ENCODE measurements around the gene ARHGAP5.
"Not testable (repeated sequence)": the region's sequence is repeated elsewhere in the genome, so short reads cannot be mapped to it uniquely, and the experiment has no call there.

ARHGAP5 gene

DNA sequence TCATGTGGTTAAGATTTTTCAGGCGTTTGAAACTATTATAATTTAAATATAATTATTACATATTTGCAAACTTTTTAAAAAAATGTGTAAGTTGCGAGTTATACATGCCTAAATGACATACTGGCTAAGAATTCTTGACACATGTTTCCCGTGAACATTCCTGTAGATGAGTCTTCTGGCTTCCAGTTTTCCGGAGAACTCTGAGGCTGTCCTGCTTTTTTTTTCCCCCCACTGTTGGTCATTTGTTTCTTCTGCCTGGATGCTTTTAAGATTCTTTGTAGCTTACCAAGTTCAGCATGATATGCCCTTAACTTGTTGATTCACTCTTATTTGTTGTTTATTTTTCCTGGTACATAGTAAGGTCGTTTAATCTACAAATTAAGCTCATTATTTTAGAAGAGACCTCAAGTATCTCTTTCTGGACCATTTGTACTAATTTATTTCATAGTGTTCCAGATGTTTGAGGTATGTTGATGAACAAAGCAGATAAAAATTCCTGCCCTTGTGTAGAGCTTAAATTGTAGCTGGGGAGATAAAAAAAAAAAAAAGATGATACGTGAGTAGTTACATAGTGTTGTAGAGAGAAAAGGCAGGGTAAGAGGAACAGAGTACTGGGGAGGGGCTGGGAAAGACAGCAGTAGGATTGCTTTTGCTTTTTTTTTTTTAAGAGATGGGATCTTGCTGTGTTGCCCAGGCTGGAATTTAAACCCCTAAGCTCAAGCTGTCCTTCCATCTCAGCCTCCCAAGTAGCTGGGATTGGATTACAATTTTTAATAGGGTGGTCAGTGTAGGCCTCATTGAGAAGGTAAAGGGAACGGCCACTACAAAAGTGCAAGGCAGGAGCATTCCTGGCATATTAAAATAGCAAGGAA is 32.8 kb downstream of the ARHGAP5 start:
- no peak for DNase-seq (ENCODE audit: low spot score)

DNA sequence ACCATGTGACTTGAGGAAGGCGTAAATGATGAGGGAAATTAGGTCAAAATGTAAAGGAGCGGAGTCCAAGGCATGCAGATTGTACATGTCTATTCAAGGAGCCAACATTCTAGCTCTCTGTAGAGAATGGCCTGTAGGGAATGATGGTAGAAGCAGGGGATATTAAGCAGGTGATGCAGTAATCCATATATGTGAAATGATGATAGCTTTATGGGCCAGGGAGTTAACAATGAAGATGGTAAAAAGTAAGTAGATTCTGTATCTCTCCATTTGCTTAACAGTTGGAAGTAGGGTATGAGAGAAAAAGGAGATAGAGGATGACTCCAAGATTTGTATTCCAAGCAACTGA is 33.4 kb downstream of the ARHGAP5 start:
- DNase-seq (ENCODE audit: low spot score): no peak

DNA sequence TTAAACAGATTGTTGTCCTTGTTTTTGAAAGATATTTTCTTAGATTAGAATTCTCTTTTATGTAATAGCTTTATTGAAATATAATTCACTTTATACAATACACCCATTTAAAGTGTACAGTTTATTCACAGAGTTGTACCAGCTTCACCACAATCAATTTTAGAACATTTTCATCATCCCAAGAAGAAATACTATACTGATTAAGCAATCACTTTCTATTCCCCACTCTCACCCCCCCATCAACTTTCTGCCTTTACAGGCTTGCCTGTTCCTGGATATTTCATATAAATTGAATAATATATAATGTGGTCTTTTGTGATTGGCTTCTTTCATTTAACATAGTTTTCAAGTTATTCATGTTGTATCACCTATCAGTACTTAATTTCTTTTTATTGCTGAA is 44.4 kb downstream of the ARHGAP5 start:
- no peak for DNase-seq (ENCODE audit: low spot score)

DNA sequence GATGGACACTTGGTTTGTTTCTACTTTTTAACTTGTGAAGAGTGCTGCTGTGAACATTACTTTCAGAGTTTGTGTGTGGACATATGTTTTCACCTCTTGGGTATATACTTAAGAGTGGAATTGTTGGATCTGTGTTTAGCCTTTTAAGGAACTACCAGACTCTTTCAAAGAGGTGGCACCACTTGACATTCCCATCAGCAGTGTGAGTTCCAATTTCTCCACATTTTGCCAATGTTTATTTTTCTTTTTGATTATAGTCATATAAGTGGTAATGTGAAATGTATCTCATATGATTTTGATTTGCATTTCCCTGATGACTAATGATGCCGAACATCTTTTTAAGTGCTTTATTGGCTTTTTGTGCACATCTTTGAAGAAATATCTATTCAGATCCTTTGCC is 44.8 kb downstream of the ARHGAP5 start:
- no peak for DNase-seq (ENCODE audit: low spot score)

DNA sequence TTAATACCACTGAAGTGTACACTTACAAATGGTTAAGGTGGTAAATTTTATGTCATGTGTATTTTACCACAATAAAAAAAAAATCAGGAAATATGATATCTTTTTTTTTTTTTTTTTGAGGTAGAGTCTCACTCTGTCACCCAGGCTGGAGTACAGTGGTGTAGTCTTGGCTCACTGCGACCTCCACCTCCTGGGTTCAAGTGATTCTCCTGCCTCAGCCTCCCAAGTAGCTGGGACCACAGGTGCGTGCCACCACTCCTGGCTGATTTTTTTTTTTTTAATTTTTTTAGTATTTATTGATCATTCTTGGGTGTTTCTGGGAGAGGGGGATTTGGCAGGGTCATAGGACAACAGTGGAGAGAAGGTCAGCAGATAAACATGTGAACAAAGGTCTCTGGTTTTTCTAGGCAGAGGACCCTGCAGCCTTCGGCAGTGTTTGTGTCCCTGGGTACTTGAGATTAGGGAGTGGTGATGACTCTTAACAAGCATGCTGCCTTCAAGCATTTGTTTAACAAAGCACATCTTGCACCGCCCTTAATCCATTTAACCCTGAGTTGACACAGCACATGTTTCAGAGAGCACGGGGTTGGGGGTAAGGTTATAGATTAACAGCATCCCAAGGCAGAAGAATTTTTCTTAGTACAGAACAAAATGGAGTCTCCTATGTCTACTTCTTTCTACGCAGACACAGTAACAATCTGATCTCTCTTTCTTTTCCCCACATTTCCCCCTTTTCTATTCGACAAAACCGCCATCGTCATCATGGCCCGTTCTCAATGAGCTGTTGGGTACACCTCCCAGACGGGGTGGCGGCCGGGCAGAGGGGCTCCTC is 50.0 kb downstream of the ARHGAP5 start:
- DNase-seq (ENCODE audit: low spot score): not testable (repeated sequence)

DNA sequence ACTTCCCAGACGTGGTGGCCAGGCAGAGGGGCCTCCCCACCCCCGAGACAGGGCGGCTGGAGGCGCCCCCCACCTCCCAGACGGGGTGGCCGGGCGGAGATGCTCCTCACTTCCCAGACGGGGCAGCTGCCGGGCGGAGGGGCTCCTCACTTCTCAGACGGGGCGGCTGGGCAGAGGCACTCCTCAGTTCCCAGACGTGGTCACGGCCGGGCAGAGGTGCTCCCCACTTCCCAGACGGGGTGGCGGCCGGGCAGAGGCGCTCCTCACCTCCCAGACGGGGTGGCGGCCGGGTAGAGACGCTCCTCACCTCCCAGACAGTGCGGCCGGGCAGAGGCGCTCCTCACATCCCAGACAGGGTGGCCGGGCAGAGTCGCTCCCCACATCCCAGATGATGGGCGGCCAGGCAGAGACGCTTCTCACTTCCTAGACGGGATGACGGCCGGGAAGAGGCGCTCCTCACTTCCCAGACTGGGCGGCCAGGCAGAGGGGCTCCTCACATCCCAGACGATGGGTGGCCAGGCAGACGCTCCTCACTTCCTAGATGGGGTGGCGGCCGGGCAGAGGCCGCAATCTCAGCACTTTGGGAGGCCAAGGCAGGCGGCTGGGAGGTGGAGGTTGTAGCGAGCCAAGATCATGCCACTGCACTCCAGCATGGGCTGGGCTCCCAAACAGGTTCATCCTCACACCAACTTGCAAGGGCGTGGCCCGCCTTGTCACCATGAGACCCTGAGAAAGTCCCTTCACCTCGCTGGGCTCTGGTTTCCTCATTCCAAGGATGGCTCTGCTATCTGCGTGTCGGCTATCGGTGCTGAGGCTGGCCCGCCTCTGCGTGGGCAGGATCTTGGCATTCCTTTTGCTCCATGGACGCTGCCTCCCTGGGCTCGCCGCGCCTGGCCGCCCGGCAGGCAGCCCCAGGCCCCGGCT is 50.9 kb downstream of the ARHGAP5 start:
- DNase-seq (ENCODE audit: low spot score): not testable (repeated sequence)

DNA sequence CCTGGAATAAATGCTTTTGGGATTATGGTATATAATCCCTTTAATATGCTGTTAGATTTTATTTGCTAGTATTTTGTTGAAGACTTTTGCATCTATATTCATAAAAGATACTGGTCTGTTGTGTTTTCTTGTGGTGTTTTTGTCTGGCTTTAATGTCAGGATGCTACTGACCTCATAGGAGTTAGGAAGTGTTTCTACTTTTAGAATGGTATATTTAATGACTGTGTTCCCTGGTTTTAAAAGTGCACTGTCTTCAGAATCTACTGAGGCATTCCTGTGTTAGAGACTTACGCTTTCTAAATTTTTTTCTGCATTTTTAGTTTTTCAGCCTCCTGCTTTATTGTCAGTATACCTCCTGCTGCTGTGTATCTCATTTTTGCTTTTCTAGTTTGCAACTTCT is 51.6 kb downstream of the ARHGAP5 start:
- DNase-seq (ENCODE audit: low spot score): no peak

DNA sequence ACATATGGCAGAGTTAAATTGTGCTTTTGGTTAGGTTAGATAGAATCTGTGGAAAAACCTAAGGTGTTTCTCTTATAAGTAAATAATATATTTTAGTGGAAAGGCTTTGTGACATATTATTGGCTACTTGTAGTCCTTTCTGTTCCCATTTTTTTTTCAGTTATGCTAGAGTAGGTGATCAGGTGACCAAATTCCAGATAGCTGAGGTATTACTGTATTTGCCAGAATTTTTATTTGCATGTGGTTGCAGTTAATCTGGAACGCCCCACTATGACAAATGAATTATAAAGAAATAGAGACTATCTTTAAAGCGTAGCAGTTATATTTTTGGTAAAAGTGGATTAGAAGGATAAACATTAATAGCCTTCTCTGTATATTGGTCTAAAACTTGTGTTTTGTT is 52.0 kb downstream of the ARHGAP5 start:
- no peak for DNase-seq (ENCODE audit: low spot score)

DNA sequence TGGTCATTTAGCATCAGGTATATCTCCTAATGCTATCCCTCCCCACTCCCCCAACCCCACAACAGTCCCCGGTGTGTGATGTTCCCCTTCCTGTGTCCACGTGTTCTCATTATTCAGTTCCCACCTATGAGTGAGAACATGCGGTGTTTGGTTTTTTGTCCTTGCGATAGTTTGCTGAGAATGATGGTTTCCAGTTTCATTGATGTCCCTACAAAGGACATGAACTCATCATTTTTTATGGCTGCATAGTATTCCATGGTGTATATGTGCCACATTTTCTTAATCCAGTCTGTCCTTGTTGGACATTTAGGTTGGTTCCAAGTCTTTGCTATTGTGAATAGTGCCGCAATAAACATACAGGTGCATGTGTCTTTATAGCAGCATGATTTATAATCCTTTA is 54.6 kb downstream of the ARHGAP5 start:
- DNase-seq (ENCODE audit: low spot score): not testable (repeated sequence)

DNA sequence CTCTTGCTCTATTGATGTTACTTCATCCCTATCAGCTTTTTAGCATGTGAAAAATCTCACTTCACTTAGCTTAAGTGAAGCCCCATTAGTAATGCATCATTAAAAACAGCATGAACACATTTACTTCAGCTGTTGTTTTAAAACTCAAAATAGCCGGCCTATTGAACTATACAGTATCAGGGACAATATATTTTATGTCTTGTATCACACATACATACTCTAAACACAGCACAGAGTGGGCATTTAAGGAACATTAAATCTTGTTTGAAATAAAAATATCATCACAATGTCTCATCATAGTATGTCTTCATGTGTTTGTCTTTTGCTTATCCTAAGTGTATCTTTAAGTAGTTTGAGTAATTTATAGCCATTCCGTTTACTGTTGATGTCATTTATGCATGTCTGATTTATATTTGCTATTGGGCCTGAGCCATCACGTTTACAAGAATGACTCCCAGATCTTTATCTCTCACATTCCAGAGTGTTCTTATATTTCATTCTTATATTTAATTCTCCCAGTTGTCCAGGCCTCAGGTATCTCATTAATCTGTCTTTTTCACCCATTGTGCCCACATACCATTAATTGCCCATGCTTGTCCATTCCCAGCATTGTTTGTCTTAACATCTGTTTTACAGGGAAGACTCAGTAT is 57.5 kb downstream of the ARHGAP5 start:
- DNase-seq (ENCODE audit: low spot score): no peak

DNA sequence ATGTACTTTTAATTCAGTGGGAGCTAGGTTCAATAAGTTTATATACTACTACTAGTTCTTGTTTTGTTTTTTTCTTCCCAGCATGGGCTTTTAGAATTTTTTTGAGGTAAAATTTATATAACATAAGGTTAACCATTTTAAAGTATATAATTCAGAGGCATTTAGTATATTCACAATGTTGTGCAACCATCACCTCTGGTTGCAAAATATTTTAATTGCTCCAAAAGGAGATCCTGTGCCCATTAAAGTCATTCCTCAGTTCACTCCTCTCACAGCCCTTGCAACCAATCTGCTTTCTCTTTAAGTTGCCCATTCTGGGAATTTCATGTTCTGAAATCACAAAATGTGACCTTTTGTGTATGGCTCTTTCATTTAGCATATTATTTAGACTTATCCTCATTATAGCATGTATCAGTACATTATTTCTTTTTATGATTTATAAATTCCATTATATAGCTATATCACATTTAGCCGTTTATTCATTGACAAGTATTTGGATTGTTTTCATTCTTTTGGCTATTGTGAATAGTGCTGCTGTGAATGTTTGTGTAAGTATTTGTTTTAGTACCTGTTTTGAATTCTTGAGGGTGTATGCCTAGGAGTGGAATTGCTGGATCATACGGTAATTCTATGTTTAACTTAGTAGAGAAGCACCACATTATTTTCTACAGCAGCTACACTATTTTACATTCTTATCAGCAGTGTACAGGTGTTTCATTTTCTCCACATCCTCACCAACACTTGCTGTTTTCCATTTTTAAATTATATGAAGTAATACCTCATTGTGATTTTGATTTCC is 59.1 kb downstream of the ARHGAP5 start:
- DNase-seq (ENCODE audit: low spot score): no peak

DNA sequence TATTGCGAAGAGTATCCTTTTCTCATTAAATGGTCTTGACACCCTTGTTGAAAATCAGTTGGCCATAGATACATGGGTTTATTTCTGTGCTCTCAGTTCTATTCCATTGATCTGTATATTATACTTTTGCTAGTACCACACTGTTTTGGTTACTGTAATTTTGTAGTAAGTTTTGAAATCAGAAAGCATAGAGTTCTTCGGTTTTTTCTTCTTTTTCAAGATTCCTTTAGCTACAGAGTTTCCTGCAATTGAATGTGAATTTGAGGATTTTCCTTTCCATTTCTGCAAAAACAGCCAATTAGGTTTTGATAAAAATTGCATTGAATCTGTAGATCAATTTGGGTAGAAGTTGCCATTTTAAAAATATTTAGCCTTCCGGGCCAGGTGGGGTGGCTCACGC is 60.2 kb downstream of the ARHGAP5 start:
- DNase-seq (ENCODE audit: low spot score): no peak

DNA sequence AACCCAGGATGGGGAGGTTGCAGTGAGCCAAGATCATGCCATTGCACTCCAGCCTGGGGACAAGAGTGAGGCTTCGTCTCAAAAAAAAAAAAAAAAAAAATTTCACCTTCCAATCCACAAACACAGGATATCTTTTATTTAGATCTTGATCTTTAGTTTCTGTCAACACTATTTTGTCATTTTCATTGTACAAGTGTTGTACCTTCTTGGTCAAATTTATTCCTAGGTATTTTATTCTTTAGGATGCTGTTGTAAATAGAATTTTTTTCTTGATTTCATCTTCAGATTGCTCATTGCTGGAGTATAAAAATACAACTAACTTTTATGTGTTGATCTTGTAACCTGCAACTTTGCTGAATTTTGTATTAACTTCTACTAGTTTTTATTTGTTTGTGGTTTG is 60.8 kb downstream of the ARHGAP5 start:
- DNase-seq (ENCODE audit: low spot score): no peak

DNA sequence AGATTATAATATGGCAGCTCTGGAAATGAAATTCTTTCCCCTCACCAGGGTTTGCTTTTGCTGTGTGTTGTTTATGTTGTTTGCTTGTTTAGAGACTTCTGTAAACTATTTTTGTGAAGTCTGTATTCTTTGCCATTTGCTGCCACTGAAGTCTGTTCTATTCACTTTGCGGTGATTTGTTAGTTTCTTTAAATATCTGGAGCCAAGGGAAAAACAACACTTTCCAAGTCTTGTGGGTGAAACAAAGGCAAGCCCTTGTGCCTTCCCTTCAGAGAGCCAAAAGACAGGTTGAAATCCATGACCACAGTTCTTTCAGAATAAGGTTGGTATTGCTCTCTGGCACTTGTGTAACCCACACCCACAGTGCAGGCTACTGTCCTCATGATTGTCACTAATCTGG is 65.2 kb downstream of the ARHGAP5 start:
- no peak for DNase-seq (ENCODE audit: low spot score)

DNA sequence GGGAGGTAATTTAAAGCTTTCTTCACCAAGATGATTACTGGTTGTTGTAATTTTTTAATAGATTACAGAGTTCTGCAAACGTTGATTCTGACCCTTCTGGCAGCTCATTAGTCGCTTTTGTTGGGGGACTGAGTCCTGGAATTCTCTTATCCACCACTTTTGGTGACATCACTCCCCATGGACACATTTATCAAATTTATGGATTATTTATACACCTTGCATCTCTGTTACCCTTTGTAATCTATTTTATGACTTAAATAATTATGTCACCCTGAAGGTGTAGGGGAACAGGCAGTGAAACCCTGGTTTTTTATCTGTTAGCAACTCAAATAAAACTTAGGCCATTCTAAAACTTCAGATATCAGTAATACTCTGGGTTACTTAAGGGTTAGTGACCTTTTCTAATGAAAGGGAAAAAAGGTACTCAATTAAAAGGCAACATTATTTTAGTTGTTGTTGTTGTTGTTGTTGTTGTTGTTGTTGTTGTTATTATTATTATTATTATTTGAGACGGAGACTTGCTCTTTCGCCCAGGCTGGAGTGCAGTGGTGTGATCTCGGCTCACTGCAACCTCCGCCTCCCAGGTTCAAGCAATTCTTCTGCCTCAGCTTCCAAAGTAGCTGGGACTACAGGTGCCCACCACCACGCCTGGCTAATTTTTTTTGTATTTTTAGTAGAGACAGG is 65.8 kb downstream of the ARHGAP5 start:
- no peak for DNase-seq (ENCODE audit: low spot score)

DNA sequence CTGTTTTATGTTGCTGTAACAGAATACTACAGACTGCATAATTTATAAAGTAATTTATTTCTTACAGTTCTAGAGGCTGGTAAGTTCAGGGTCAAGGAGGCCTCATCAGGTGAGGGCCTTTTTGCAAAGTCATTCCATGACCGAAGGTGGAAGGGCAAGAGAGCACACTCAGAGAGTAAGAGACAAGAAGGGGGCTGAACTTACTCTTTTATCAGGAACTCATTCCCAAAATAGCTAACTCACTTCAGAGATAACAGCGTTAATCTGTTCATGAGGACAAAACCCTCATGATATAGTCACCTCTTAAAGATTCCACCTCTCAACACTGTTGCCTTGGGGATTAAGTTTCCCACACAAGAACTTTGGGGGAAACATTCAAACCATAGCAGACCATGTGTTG is 73.3 kb downstream of the ARHGAP5 start:
- no peak for DNase-seq (ENCODE audit: low spot score)

DNA sequence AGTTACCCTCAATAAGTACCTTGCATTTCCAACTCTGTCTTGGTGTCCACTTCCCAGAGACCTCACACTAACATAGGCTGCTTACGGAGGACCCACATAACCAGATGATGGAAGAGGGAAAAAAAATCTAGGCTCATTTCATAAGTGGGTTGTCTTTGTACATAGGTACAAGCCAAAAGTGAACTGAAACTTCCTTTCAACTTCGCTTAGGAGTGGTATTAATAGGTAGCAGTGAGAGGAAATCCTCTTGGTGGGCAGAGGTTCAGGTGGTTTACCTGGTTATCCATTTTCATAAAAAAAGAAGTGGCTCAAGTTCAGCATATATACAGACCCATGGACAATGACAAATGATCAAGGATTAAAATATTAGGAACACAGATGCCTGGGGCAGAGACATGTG is 88.9 kb downstream of the ARHGAP5 start:
- no peak for DNase-seq (ENCODE audit: low spot score)

DNA sequence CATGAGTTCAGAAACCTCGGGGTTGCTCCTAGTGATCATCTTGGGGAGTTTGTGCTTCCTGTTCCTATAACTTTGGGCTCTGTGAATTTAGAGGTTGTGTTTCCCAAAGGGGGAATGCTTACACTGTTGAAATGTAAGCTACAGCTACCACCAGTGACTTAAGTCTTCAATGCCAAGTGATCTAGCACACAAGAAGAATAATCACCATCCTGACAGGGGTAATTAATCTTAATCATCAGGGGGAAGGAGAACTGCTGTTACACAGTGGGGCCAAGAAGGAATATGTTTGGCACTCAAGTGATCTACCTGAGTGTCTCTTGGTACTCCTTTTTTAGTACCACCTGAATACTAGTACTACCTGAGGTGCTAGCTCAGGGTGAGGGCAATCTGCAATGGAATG is 89.8 kb downstream of the ARHGAP5 start:
- DNase-seq (ENCODE audit: low spot score): no peak

DNA sequence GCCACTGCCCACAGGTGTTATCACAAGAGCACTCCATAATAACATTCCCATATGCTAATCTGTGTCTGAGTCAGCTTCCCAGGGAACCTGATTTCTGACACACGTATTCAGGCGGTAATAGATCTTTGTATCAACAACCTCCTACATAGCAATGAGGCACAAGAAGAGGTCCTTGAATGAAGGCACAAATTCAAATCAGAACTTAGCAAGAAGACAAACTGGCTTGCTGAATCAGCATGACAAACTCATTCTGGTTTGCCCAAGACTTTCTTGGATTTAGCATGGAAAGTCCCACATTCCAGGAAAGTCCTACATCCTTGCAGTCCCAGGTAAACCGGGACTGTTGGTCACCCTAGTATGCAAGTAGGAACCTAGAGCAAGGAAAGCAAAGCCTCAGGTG is 90.8 kb downstream of the ARHGAP5 start:
- no peak for DNase-seq (ENCODE audit: low spot score)

DNA sequence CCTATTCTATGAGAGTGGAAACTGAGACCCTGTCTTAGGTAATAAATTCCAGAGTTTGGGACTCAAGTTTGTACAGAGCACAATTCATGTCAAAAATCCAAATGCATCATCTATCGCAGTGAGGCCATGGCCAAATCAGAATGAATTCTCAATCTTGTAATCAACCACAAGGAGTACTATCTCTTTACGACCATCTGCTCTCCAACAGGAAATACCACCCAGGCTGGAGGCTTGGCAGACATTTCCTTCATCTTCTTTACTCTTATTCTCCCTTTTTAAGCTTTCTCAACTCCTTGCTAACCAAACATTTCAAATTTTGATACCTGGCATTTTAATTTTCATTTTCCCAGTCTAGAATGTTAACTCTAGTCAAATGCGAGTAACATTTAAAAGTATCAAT is 92.1 kb downstream of the ARHGAP5 start:
- no peak for DNase-seq (ENCODE audit: low spot score)
